Peyer's patch (tissue), 4 donors: ENCODE results near the gene SPDYE2B.
"Not testable (repeated sequence)": the region's sequence is repeated elsewhere in the genome, so short reads cannot be mapped to it uniquely, and the experiment has no call there.

Experiments used
- POLR2A ChIP-seq, 2 donors: fragments of 450-650 bp; IDR thresholded peaks; one replicate each; pipeline ENCODE4 v1.5.1; 2017; ENCODE audit warnings: antibody characterized with exemption in 2 of 2, mild to moderate bottlenecking in 2 of 2, moderate library complexity in 2 of 2
- TF ChIP-seq, protein P1 (sequence below), 6 experiments: fragments of 450-650 bp in 4 of 6; fragments of 200-600 bp in 2 of 6; sonication (generic) in 1 of 6; IDR thresholded peaks; one replicate each; pipeline ENCODE4 v1.5.1; 2017 to 2019; ENCODE audit warnings: antibody characterized with exemption in 6 of 6, mild to moderate bottlenecking in 3 of 6, moderate library complexity in 1 of 6

DNA sequence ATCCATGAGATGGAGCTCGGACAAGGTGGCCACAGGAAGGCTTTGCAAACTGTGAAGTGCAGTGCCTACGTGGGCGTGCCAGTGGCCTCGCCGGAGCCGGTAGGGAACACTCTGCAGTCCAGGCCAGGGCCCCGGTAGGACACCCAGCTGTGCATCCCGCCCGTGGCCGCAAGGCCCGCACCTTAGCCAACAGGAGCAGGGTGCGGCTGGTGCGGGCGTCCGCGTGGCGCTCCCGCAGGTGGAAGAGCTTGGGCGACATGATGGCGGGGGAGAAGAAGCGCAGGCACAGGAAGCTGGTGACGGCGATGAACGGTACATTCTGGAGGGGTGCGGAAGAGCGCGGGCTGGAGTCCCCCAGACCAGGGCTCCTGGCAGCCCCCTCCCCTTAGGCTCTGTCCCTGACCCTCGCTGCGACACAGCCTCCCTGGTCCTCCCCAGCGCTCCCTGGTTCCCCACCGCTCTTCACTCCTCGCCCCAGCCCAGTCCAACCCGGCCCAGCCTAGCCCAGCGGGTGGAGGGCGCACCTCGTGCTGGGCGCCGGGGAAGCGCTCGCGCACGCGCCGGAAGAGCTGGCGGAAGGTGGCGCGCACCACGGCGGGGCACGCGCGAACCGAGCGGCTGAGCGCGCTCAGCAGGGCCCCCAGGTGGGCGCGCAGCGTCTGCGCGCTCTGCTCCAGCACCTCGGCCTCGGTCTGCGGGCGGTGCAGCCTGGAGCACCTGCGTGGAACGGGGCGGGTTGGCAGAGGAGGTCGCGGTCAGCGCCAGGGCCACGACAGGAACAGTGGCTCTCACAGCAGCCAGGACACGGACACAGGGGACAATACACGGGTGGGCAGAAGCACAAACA is 39.5 kb downstream of the SPDYE2B start:
- TF ChIP-seq POLR2A (IDR thresholded peaks at IDR 0.05) = not testable (repeated sequence)
- TF ChIP-seq, protein P1, sequence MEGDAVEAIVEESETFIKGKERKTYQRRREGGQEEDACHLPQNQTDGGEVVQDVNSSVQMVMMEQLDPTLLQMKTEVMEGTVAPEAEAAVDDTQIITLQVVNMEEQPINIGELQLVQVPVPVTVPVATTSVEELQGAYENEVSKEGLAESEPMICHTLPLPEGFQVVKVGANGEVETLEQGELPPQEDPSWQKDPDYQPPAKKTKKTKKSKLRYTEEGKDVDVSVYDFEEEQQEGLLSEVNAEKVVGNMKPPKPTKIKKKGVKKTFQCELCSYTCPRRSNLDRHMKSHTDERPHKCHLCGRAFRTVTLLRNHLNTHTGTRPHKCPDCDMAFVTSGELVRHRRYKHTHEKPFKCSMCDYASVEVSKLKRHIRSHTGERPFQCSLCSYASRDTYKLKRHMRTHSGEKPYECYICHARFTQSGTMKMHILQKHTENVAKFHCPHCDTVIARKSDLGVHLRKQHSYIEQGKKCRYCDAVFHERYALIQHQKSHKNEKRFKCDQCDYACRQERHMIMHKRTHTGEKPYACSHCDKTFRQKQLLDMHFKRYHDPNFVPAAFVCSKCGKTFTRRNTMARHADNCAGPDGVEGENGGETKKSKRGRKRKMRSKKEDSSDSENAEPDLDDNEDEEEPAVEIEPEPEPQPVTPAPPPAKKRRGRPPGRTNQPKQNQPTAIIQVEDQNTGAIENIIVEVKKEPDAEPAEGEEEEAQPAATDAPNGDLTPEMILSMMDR (IDR thresholded peaks at IDR 0.05) = not testable (repeated sequence)
